AG08396 (cell line): Measurements from ENCODE around the gene SERHL2.
"Not testable (repeated sequence)": the region's sequence is repeated elsewhere in the genome, so short reads cannot be mapped to it uniquely, and the experiment has no call there.

ENCODE experiments used
- DNase-seq: peaks from one replicate; pipeline ENCODE4 v3.0.0; 2012; ENCODE audit warnings: low spot score, mixed read lengths

SERHL2 gene

GRCh38 chr22:42575996-42576574 lies 22.3 kb downstream of the SERHL2 start:
- DNase-seq = not testable (repeated sequence)

GRCh38 chr22:42577141-42577540 lies 23.4 kb downstream of the SERHL2 start:
- not testable (repeated sequence) for DNase-seq

DNA sequence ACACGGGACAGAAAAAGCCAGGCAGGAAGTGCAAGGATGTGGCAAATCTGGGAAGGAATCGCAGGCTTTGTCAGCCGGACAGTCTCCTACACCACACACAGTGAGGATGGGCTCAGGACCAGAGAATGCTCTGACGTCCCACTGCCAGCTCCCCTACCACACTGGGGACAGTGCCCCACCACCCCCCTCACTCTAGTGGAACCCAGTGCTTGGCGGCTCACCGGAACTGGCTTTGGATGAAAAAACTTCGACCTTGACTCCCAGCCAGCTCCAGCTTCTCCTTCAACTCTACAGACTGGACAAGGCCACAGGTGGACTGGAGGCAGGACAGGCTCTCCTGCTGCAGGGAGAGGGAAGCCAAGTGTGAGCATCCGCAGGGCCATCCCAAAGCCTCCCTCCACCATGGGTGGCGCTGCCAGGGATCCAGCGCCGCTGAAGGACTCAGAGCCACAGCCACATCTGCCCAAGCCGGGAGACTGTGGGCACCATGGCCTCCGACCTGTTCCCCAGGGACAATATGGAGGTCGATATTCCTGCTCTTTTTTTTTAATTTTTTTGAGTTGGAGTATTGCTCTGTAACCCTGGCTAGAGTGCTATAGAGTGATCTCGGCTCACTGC lies 24.0 kb downstream of the SERHL2 start:
- DNase-seq = no peak

- DNase-seq = not testable (repeated sequence)
Measured at GRCh38 chr22:42580040-42580439, 26.3 kb downstream of the SERHL2 start.

GRCh38 chr22:42581194-42581761 lies 27.5 kb downstream of the SERHL2 start:
- DNase-seq = not testable (repeated sequence)

- peak; percentile 91 for DNase-seq
Measured at GRCh38 chr22:42581762-42582716, 28.3 kb downstream of the SERHL2 start.

GRCh38 chr22:42582987-42583386 lies 29.2 kb downstream of the SERHL2 start:
- no peak for DNase-seq

DNA sequence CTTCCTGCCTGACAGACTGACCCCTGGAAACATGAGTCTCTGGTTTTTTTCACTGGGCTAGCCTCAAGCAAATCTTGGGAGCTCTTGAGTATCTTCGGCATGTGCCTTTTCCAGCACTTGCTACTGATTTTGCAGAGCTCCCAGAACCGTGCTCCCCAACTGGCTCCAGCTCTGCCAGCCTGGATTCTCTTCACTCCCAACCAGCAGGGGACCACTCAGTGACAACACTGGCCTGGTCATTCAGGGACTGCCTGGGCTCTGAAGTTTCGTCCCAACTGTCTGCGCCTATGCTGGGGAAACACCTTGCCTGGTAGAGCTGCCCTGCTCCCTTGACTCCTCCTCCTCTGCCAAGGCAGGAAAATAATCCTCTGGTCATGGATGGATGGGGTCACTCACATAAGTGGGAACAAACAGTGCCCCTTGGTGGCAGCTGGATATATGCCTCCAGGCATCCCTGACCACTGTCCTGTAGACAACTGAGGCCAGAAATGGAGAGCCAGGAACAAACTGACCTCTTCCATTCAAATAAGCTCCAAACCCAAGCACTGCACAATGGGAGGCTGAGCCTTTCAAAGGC lies 30.7 kb downstream of the SERHL2 start:
- DNase-seq = no peak

DNA sequence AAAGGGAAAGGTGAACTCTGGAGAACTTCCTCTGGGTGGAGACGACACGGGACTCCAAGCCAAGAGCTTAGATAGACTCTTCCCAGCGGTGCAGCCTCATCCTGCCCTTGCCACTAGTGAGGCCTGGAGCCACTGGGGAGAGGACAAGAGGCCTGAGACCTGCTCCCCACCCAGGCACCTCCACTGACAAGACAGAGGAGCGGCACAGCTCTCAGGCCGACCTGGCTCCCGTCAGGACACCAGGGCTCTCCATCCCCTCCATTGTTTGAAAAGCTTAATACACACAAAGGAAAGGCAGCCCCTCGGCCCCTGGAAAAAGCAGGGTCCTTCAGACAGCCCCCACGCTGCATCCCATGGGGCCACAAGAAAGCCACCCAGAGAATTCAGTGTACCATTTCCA lies 31.3 kb downstream of the SERHL2 start:
- no peak for DNase-seq

GRCh38 chr22:42586381-42586780 lies 32.6 kb downstream of the SERHL2 start:
- no peak for DNase-seq

- DNase-seq = no peak
Measured at GRCh38 chr22:42587588-42588175, 33.9 kb downstream of the SERHL2 start.

DNA sequence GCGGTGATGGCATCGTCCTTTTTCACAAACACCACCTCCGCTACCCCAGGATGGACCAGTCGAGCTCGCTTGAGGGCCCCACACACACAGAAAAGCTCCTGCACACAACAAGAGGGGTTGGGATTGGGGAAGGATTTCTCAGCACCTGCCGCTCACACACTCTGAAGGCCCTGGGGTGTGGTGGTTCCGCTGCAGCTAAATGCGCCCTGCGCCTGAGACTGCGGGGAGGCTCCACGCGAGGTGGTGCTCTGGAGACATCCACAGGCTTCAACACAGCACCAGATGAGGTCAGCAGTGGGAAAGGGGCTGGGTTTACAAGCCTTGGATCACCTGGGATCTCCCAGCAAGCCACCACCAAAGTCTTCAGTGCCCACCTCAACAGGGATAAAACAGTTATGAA lies 38.2 kb downstream of the SERHL2 start:
- no peak for DNase-seq

- DNase-seq = no peak
Measured at GRCh38 chr22:42595434-42595833, 41.7 kb downstream of the SERHL2 start.

GRCh38 chr22:42596336-42596735 lies 42.6 kb downstream of the SERHL2 start:
- no peak for DNase-seq

- DNase-seq = no peak
Measured at GRCh38 chr22:42596863-42597530, 43.2 kb downstream of the SERHL2 start.

- no peak for DNase-seq
Measured at GRCh38 chr22:42601879-42602465, 48.2 kb downstream of the SERHL2 start.

- DNase-seq = no peak
Measured at GRCh38 chr22:42602470-42602869, 48.7 kb downstream of the SERHL2 start.

DNA sequence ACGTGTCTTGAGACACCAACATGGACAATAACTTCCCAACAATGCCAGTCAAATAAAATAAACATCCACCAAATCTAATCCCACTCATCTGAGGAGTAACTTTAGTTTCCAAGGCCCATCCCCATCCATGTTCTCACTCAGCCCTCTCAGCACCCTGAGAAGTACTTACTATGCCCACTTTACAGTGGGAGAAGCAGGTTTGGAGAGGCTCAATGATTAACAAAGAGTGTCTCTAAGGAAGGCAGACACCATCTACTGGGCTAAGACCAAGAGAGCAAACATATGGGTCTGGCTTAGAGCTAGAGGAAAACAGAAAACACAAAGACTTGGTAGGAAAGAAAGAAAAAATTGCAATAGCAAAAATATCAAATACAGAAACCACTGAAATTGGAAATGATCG lies 49.7 kb downstream of the SERHL2 start:
- DNase-seq = no peak

- DNase-seq = peak; percentile 42
Measured at GRCh38 chr22:42604403-42604802, 50.6 kb downstream of the SERHL2 start.

DNA sequence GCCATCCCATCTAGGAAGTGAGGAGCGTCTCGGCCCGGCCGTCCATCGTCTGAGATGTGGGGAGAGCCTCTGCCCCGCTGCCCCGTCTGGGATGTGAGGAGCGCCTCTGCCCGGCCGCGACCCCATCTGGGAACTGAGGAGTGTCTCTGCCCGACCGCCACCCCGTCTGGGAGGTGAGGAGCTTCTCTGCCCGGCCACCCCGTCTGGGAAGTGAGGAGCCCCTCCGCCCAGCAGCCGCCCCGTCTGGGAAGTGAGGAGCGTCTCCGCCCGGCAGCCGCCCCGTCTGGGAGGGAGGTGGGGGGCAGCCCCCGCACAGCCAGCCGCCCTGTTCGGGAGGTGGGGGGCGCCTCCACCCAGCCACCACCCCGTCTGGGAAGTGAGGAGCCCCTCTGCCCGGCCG lies 53.9 kb downstream of the SERHL2 start:
- not testable (repeated sequence) for DNase-seq
